Measurements from ENCODE around the gene MEGF8.

The MEGF8 gene

GRCh38 chr19:42306646-42307045 lies 18.8 kb upstream of the MEGF8 start:
- no peak for DNase-seq (ENCODE audit: low spot score)

- no peak for DNase-seq (ENCODE audit: low spot score)
Measured at GRCh38 chr19:42309686-42310085, 15.7 kb upstream of the MEGF8 start.

GRCh38 chr19:42311657-42312056 lies 13.8 kb upstream of the MEGF8 start:
- no peak for DNase-seq (ENCODE audit: low spot score)

- no peak for DNase-seq (ENCODE audit: low spot score)
Measured at GRCh38 chr19:42312370-42312769, 13.1 kb upstream of the MEGF8 start.

- DNase-seq (ENCODE audit: low spot score): no peak
Measured at GRCh38 chr19:42313096-42313839, 12.2 kb upstream of the MEGF8 start, which contains the start of gene TMEM145. TMEM145 (plus strand) TSS chr19:42313309; CDS start chr19:42313377, 68 bp downstream.

GRCh38 chr19:42313840-42314755 lies 11.3 kb upstream of the MEGF8 start:
- DNase-seq (ENCODE audit: low spot score): no peak

- DNase-seq (ENCODE audit: low spot score): no peak
Measured at GRCh38 chr19:42315024-42315423, 10.4 kb upstream of the MEGF8 start.

GRCh38 chr19:42316223-42317211 lies 8.9 kb upstream of the MEGF8 start:
- no peak for DNase-seq (ENCODE audit: low spot score)

- DNase-seq (ENCODE audit: low spot score): no peak
Measured at GRCh38 chr19:42317535-42317934, 7.9 kb upstream of the MEGF8 start.

- DNase-seq (ENCODE audit: low spot score): no peak
Measured at GRCh38 chr19:42322305-42322704, 3.1 kb upstream of the MEGF8 start.

- no peak for DNase-seq (ENCODE audit: low spot score)
Measured at GRCh38 chr19:42323473-42323851, 2.0 kb upstream of the MEGF8 start.

- DNase-seq (ENCODE audit: low spot score): no peak
Measured at GRCh38 chr19:42323852-42324654, 1.4 kb upstream of the MEGF8 start.

- DNase-seq (ENCODE audit: low spot score): no peak
Measured at GRCh38 chr19:42324655-42325307, 654 bp upstream of the MEGF8 start.

- DNase-seq (ENCODE audit: low spot score): no peak
Measured at GRCh38 chr19:42325896-42326771, 699 bp downstream of the MEGF8 start.

- no peak for DNase-seq (ENCODE audit: low spot score)
Measured at GRCh38 chr19:42326969-42327368, 1.5 kb downstream of the MEGF8 start.

GRCh38 chr19:42327381-42327780 lies 1.9 kb downstream of the MEGF8 start:
- no peak for DNase-seq (ENCODE audit: low spot score)

GRCh38 chr19:42328106-42328505 lies 2.7 kb downstream of the MEGF8 start:
- DNase-seq (ENCODE audit: low spot score): no peak

GRCh38 chr19:42328854-42329253 lies 3.4 kb downstream of the MEGF8 start:
- DNase-seq (ENCODE audit: low spot score): no peak

- DNase-seq (ENCODE audit: low spot score): peak; percentile 15
Measured at GRCh38 chr19:42330241-42330711, 4.8 kb downstream of the MEGF8 start.
